Activated effector memory CD4-positive, alpha-beta T cell treated with Interleukin-2 at 50 U/mL for 16 hours (primary cell): ENCODE data around the gene PAN2.
"Not testable (repeated sequence)": the region's sequence is repeated elsewhere in the genome, so short reads cannot be mapped to it uniquely, and the experiment has no call there.

Experiments
- DNase-seq: peaks from one replicate; pipeline ENCODE4 v3.0.0-alpha.2; 2020

The PAN2 gene

DNA sequence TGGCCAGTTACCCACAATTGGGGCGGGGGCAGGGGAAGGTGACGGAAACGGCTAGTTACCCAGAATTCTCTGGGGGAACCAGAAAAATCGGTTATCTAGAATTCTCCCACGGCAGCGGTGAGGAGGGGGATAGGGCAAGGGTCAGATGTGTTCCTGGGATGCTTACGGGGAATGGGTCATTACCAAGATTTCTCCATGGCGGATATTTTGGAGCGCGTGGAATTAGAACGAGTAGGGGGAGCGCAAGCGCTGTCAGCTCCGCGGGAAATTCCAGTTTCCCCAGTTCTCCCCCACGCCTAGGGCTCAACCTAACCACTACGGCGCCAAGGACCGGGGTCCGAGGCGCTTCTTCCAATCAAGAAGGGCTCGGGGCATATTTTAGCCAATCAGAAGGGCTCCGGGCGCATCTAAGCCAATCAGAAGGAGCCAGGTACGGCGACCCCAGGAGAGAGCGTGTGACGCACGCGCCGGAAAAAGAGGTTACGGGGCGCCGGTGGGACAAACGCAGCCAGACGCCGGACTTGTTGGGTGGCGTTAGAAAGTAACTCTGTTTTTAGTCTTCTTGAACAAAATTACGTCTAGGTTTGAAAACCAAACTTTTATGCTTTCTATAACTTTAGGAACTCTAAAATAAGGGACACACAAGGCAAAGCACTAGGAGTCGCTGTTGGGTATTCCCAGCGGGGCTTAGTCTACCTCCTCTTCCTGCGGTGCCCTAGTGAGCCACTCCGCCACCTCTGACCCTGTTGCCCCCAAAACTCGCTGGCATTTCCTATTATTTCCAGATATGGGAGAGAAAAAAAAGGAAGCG lies at the start of gene PAN2:
Gene PAN2, minus strand, starts transcription at position 322 of the 811 bp plus-strand sequence. CDS start 906 bp downstream, outside the sequence.
- peak; percentile 87 for DNase-seq

DNA sequence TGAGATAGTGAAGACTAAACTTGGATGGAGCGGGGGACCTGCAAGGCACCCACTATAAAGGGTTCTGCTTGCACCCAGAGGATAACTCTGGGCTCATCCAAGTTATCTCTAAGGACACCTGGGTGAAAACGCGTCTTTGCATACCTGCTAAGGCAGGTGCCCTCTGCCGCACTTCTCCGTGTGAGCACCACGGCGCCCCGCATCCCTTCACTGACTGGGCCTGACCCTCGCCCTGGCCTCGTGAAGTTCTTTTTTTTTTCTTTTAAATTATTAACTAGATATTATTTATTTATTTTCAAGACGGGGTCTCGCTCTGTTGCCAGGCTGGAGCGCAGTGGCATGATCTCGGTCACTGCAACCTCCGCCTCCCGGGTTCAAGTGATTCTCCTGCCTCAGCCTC lies 48.8 kb upstream of the PAN2 start:
- no peak for DNase-seq

GRCh38 chr12:56377989-56378316 lies 44.2 kb upstream of the PAN2 start:
- no peak for DNase-seq

GRCh38 chr12:56377310-56377988 lies 43.6 kb upstream of the PAN2 start:
- DNase-seq, result no peak

- no peak for DNase-seq
Measured at GRCh38 chr12:56375598-56376434, 42.0 kb upstream of the PAN2 start.

DNA sequence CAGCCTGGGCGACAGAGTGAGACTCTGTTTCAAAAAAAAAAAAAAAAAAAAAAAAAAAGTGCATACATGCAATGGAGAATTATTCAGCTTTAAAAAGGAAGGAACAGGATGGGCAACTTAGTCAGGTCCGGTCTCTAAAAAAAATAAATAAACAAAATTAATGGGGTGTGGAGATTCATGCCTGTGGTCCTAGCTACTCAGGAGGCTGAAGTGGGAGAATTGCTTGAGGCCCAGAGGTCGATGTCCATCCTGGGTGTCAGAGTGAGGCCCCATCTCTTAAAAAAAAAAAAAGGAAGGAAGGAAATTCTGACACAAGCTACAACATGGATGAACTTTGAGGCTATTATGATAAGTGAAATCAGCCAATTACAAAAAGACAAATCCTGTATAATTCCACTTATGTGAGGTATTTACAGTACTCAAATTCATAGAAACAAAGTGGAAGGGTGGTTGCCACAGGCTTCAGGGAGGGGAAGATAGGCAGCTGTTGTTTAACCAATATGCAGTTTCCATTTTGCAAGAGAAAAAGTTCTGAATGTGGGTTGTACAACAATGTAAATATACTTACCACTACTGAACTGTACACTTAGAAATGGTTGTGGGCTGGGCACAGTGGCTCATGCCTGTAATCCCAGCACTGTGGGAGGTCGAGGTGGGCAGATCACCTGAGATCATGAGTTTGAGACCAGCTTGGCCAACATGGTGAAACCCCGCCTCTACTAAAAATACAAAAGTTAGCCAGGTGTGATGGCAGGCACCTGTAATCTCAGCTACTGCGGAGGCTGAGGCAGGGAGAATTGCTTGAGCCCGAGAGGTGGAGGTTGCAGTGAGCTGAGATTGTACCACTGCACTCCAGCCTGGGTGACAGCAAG lies 41.2 kb upstream of the PAN2 start:
- DNase-seq, result no peak

DNA sequence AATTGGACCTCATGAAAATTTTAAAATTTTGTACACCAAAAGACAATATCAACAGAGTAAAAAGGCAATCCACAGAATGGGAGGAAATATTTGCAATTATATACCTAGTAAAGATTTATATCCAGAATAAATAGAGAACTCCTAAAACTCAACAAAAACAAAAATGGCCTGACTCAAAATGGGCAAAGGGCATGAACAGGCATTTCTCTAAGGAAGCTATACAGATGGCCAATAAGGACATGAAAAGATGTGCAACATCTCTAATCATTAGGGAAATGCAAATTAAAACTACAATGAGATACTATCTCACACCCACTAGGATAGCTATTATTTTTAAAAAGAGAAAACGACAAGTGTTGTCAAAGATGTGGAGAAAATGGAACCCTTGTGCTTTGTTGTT lies 39.7 kb upstream of the PAN2 start:
- no peak for DNase-seq

DNA sequence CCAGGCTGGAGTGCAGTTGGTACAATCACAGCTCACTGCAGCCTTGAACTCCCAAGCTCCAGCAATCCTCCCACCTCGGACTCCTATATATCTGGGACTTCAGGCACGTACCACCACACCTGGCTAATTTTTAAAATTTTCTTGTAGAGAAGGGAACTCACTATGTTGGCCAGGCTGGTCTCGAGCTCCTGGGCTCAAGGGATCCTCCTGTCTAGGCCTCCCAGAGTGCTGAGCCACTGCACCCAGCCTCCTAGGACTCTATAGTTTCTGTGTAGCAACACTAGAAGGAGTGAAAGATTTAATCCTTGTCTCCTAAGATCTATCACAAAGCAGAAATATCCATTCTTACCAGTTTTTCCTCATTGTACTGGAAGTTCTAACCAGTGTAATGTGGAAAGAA lies 33.1 kb upstream of the PAN2 start:
- DNase-seq, result no peak

- DNase-seq, result no peak
Measured at GRCh38 chr12:56362130-56363059, 28.6 kb upstream of the PAN2 start, which contains the start of gene APOF. TSS of gene APOF (minus strand) at chr12:56362857. CDS start at chr12:56362745, 112 bp downstream.

DNA sequence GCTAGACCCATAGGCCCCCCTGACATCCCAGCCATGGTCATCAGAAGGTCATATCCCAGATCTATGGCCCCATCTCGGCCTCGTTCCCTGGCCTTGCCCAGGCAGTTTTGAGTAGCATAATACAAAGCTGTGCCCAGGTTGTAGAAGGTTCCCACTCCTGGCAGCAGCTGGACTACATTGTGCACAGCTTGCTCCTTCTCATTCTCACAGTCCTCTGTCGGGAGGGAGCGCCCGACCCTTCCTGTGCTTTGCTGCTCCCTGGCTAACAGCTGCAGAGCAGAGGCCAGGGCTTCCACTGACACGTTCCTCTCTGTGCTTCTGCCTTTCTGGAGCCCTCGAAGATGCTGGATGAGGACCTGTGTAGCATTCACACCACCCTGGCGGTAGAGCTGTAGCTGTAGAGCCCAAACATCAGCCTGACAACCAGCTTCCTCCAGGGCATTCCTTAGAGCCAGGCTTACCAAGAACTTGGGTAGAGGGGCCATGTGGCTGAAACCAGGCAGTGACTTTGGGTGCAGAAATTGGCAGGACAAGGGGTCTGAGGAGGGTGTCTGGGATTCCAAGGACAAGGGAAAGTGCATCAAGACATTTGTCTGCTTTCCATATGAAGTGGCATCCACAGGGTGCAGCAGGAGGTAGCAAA lies 27.8 kb upstream of the PAN2 start:
- no peak for DNase-seq

DNA sequence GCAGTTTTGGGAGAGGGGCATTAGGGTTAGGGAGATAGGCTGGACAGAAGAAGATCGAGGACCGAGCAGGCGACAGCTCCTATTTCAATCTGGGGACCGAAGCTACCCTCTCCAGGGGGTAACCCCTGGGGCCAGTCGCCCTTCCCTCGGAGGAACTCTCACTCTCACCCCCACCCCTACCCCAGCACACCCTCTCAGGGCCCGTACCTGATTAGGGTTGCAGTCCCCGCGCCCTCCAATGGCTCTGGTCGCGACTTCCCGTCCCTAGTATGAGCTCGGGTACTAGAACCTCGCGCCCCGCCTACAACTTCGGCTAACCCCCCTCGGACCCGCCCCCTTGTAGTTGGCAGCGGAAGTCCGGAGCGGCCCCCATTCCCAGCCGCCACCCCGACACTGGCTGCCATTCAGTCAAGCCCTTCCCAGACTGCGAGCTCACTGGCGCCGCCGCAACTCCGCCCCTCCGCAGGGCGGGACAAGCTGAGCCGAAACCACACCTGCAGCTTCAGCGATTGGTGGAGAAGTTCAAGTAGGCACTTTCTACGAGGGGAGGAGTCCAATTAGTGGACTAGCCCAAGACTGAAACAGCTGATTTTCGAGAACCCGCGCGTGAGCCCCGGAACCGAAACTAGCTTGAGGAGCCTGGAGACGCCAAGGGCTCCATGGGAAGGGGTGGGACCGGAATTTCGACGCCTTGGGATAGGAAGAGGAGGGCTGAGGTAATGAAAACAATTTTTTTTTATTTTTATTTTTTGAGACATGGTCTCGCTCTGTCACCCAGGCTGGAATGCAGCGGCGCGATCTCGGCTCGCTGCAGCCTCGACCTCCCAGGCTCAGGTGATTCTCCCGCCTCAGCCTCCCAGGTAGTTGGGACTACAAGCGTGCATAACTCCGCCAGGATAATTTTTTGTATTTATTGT lies 26.3 kb upstream of the PAN2 start, which contains the start of gene STAT2:
Gene STAT2, minus strand, starts transcription at position 257 of the 917 bp plus-strand sequence. CDS start 3,536 bp downstream, outside the sequence.
- DNase-seq, result peak; percentile 100

GRCh38 chr12:56358836-56359532 lies 25.2 kb upstream of the PAN2 start:
- no peak for DNase-seq

DNA sequence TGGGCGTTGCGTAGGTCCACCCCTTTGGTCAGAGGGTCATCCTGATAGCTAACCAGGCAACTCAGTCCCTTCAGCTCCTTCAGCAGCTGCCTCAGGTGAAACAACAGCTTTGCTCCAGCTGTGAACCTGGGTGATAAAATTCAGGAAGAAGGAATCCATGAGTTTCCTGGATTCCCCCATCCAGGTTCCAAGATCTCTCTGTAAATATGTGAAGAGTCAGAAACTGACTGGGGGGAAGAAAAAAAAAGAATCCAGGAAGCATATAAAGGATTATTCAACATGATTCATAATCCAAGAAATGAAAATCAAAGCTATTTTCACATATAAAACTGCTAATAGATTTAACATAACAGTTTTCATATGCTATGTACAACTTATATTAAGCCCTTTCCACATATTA lies 17.5 kb upstream of the PAN2 start:
- DNase-seq, result no peak

- no peak for DNase-seq
Measured at GRCh38 chr12:56350662-56351061, 16.9 kb upstream of the PAN2 start.

DNA sequence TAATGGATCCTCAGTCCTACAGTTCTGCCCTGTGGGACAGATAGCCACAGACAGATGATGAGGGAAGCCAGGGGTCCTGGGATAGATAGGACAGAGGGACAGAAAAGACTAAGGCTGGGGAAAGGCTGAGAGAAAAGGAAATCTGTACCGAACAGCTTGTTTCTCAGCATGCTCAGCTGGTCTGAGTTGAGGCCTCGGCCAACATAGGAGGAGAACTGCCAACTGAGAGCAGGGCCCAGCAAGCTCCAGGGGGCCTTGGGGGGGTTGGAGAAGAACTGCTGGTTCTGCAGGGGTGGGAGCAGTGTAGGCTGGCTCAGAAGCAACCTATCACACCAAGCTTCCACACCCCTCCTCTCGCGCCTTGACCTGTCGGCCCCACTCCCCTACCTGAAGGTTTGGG lies 15.0 kb upstream of the PAN2 start:
- DNase-seq, result no peak

DNA sequence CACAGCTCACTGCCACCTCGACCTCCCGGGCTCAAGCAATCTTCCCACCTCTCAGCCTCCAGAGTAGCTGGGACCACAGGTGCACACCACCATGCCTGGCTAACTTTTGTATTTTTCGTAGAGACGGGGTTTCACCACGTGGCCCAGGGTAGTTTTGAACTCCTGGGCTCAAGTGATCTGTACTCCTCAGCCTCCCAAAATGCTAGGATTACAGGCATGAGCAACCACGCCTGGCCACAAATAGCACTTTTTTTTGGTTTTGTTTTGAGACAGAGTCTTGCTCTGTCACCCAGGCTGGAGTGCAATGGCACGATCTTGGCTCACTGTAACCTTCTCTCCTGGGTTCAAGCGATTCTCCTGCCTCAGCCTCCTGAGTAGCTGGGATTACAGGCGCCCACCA lies 13.5 kb upstream of the PAN2 start:
- DNase-seq, result not testable (repeated sequence)

GRCh38 chr12:56346675-56347074 lies 12.9 kb upstream of the PAN2 start:
- DNase-seq, result no peak

- DNase-seq, result not testable (repeated sequence)
Measured at GRCh38 chr12:56342290-56342689, 8.5 kb upstream of the PAN2 start.

- DNase-seq, result no peak
Measured at GRCh38 chr12:56341616-56342015, 7.8 kb upstream of the PAN2 start.
